ENCODE data around the gene MIOS. TPM values are rescaled to one million over a fixed set of nuclear protein-coding genes. Genes with fewer than 3 reads are reported as not detected.
A peak's percentile ranks its signal among the peaks of the same experiment; 100 is the strongest.

MIOS gene
- total and polyA plus RNA-seq, 9 of the 15 experiments (the other 6 are each of a cell fraction or from before 2014, with no cell fraction given), result 7.8 to 47.8 (median 30.6) TPM

DNA sequence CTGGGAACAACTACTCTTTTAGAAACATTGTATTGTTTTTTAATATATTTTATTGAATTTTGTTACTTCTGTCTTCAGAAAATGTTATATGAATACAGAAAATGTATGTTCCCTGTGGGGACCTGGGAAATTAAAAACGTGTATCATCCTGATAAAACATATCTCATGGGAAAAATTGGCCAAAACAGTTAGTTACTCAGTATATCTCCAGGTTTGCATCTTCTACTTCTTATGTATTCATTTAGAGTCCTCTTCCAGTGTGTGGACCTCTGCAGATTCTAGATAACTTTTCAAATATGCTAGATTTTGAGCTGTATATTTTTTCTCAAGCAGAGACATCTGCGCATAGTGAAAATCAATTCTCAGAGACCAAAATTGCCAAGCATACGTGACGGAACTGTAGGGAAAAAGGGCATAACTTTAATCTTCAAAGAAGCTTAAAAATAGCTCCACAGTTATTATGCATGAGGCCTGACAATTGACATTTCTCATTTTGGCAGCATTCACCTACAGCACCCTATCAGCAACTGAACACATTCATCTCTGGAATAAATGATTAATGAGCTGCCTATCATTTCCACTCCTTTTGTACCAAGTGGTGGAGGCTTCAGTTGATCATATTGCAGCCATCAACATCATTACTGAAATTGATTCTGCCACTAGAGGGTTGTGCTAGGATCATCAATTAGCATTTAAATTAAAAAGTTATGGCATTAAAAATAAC lies 47.5 kb downstream of the MIOS start (continued):
- TF ChIP-seq, protein P1, sequence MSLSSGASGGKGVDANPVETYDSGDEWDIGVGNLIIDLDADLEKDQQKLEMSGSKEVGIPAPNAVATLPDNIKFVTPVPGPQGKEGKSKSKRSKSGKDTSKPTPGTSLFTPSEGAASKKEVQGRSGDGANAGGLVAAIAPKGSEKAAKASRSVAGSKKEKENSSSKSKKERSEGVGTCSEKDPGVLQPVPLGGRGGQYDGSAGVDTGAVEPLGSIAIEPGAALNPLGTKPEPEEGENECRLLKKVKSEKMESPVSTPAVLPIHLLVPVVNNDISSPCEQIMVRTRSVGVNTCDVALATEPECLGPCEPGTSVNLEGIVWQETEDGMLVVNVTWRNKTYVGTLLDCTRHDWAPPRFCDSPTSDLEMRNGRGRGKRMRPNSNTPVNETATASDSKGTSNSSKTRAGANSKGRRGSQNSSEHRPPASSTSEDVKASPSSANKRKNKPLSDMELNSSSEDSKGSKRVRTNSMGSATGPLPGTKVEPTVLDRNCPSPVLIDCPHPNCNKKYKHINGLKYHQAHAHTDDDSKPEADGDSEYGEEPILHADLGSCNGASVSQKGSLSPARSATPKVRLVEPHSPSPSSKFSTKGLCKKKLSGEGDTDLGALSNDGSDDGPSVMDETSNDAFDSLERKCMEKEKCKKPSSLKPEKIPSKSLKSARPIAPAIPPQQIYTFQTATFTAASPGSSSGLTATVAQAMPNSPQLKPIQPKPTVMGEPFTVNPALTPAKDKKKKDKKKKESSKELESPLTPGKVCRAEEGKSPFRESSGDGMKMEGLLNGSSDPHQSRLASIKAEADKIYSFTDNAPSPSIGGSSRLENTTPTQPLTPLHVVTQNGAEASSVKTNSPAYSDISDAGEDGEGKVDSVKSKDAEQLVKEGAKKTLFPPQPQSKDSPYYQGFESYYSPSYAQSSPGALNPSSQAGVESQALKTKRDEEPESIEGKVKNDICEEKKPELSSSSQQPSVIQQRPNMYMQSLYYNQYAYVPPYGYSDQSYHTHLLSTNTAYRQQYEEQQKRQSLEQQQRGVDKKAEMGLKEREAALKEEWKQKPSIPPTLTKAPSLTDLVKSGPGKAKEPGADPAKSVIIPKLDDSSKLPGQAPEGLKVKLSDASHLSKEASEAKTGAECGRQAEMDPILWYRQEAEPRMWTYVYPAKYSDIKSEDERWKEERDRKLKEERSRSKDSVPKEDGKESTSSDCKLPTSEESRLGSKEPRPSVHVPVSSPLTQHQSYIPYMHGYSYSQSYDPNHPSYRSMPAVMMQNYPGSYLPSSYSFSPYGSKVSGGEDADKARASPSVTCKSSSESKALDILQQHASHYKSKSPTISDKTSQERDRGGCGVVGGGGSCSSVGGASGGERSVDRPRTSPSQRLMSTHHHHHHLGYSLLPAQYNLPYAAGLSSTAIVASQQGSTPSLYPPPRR (CRISPR knock-in tag; IDR thresholded peaks at IDR 0.05; ENCODE audit: borderline replicate concordance), result no peak
- no peak for TF ChIP-seq STAT5B (CRISPR knock-in tag; IDR thresholded peaks at IDR 0.05)
- TF ChIP-seq MCM7 (IDR thresholded peaks at IDR 0.05), result no peak
- TF ChIP-seq, protein P2, sequence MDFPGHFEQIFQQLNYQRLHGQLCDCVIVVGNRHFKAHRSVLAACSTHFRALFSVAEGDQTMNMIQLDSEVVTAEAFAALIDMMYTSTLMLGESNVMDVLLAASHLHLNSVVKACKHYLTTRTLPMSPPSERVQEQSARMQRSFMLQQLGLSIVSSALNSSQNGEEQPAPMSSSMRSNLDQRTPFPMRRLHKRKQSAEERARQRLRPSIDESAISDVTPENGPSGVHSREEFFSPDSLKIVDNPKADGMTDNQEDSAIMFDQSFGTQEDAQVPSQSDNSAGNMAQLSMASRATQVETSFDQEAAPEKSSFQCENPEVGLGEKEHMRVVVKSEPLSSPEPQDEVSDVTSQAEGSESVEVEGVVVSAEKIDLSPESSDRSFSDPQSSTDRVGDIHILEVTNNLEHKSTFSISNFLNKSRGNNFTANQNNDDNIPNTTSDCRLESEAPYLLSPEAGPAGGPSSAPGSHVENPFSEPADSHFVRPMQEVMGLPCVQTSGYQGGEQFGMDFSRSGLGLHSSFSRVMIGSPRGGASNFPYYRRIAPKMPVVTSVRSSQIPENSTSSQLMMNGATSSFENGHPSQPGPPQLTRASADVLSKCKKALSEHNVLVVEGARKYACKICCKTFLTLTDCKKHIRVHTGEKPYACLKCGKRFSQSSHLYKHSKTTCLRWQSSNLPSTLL (IDR thresholded peaks at IDR 0.05), result no peak
- no peak for TF ChIP-seq ZNF695 (CRISPR knock-in tag; IDR thresholded peaks at IDR 0.05)
- TF ChIP-seq ATF1 (CRISPR knock-in tag; IDR thresholded peaks at IDR 0.05), result no peak
- TF ChIP-seq ATF1 (tag; IDR thresholded peaks at IDR 0.05), result no peak
- no peak for TF ChIP-seq ETS2 (tag; IDR thresholded peaks at IDR 0.05; ENCODE audit: borderline replicate concordance, poor library complexity, severe bottlenecking)
- TF ChIP-seq ZNF584 (CRISPR knock-in tag; IDR thresholded peaks at IDR 0.05; ENCODE audit: low read depth), result no peak
- peak; percentile 73 for TF ChIP-seq ARID1B (IDR thresholded peaks at IDR 0.05)
- peak; percentile 49; the same call in 1 of the 2 replicates for TF ChIP-seq TAL1 (IDR thresholded peaks at IDR 0.05)
- peak; percentile 43; the same call in 1 of the 2 replicates for TF ChIP-seq TEAD4 (IDR thresholded peaks at IDR 0.05; ENCODE audit: low read length)
- TF ChIP-seq TEAD4 (CRISPR knock-in tag; IDR thresholded peaks at IDR 0.05; ENCODE audit: borderline replicate concordance), result no peak
- TF ChIP-seq, protein P3, sequence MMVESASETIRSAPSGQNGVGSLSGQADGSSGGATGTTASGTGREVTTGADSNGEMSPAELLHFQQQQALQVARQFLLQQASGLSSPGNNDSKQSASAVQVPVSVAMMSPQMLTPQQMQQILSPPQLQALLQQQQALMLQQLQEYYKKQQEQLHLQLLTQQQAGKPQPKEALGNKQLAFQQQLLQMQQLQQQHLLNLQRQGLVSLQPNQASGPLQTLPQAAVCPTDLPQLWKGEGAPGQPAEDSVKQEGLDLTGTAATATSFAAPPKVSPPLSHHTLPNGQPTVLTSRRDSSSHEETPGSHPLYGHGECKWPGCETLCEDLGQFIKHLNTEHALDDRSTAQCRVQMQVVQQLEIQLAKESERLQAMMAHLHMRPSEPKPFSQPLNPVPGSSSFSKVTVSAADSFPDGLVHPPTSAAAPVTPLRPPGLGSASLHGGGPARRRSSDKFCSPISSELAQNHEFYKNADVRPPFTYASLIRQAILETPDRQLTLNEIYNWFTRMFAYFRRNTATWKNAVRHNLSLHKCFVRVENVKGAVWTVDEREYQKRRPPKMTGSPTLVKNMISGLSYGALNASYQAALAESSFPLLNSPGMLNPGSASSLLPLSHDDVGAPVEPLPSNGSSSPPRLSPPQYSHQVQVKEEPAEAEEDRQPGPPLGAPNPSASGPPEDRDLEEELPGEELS (CRISPR knock-in tag; IDR thresholded peaks at IDR 0.05; ENCODE audit: borderline replicate concordance), result no peak
- TF ChIP-seq, protein P4, sequence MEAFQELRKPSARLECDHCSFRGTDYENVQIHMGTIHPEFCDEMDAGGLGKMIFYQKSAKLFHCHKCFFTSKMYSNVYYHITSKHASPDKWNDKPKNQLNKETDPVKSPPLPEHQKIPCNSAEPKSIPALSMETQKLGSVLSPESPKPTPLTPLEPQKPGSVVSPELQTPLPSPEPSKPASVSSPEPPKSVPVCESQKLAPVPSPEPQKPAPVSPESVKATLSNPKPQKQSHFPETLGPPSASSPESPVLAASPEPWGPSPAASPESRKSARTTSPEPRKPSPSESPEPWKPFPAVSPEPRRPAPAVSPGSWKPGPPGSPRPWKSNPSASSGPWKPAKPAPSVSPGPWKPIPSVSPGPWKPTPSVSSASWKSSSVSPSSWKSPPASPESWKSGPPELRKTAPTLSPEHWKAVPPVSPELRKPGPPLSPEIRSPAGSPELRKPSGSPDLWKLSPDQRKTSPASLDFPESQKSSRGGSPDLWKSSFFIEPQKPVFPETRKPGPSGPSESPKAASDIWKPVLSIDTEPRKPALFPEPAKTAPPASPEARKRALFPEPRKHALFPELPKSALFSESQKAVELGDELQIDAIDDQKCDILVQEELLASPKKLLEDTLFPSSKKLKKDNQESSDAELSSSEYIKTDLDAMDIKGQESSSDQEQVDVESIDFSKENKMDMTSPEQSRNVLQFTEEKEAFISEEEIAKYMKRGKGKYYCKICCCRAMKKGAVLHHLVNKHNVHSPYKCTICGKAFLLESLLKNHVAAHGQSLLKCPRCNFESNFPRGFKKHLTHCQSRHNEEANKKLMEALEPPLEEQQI (IDR thresholded peaks at IDR 0.05), result 0 out of 2 replicates have a peak, but pooled peaks have one; percentile 11

Measured in K562 (cell line).